Measurements from ENCODE around the gene UBE2E2. TPM values are rescaled to one million over a fixed set of nuclear protein-coding genes. Genes with fewer than 3 reads are reported as not detected.

The UBE2E2 gene
- polyA plus RNA-seq, 1 donor (not counting 4 experiments of a cell fraction or from before 2014, with no cell fraction given): 63.2 TPM

DNA sequence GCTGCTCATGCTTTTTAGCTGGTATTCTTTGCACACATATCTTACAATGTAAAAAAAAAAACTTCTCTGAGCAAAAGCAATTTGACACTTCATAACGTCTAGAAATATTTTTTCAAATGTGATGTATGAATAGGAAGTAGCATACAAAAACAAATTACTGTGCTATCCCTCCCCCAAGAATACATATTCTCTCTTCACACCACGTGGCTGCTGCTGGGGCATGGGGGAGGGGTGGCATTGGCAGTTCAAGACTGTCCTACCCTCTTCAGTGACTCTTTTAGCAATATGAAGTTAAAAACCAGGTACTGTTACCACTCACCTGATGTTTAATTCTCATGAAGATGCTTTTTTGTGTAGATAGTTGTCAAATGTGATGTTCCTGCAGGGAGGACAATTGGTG is 85.6 kb downstream of the UBE2E2 start:
- H3K9ac ChIP-seq (ENCODE audit: control insufficient read depth, extremely low read depth, insufficient read depth, low read length): no peak overlapping the region
- H3K4me3 ChIP-seq (ENCODE audit: control insufficient read depth in 2 of 3, extremely low read depth in 1 of 3, insufficient read depth in 2 of 3, low read depth in 1 of 3, low read length in 3 of 3): no peak overlapping the region
- H4K20me1 ChIP-seq (ENCODE audit: control insufficient read depth, extremely low read depth, insufficient read depth, low read length): no peaks in the 10 kb centered on the region
- TF ChIP-seq, protein P1, sequence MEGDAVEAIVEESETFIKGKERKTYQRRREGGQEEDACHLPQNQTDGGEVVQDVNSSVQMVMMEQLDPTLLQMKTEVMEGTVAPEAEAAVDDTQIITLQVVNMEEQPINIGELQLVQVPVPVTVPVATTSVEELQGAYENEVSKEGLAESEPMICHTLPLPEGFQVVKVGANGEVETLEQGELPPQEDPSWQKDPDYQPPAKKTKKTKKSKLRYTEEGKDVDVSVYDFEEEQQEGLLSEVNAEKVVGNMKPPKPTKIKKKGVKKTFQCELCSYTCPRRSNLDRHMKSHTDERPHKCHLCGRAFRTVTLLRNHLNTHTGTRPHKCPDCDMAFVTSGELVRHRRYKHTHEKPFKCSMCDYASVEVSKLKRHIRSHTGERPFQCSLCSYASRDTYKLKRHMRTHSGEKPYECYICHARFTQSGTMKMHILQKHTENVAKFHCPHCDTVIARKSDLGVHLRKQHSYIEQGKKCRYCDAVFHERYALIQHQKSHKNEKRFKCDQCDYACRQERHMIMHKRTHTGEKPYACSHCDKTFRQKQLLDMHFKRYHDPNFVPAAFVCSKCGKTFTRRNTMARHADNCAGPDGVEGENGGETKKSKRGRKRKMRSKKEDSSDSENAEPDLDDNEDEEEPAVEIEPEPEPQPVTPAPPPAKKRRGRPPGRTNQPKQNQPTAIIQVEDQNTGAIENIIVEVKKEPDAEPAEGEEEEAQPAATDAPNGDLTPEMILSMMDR (optimal IDR thresholded peaks at IDR 0.05 in 1 of 3, IDR thresholded peaks at IDR 0.05 in 1 of 3, conservative IDR thresholded peaks at IDR 0.05 in 1 of 3; ENCODE audit: extremely low read depth in 1 of 3, insufficient read depth in 2 of 3, low read length in 3 of 3): no peak
- no peak for TF ChIP-seq EZH2 (IDR thresholded peaks at IDR 0.05; ENCODE audit: low read length)
- H3K27ac ChIP-seq (ENCODE audit: control insufficient read depth, insufficient read depth, low read length): no peak overlapping the region
- no peak for DNase-seq (ENCODE audit: low read depth, low spot score)
- H2AFZ ChIP-seq (ENCODE audit: control insufficient read depth, low read length): no peak overlapping the region
- no peak overlapping the region for H3K4me2 ChIP-seq (ENCODE audit: control insufficient read depth, extremely low read depth, insufficient read depth, low read depth, low read length)
- H3K9me1 ChIP-seq (ENCODE audit: control insufficient read depth, extremely low read depth, insufficient read depth, low read length): no peaks in the 10 kb centered on the region
- dilution Hi-C loops (cut with MboI; ENCODE audit: extremely low pct_ligation_motif_present, low sequenced_read_pairs): no loop called here
- H3K79me2 ChIP-seq (ENCODE audit: control insufficient read depth, insufficient read depth, low read length): no peaks in the 10 kb centered on the region
- no peaks in the 10 kb centered on the region for H3K36me3 ChIP-seq (ENCODE audit: control insufficient read depth in 2 of 2, extremely low read depth in 1 of 2, insufficient read depth in 2 of 2, low read length in 2 of 2)
- H3K27me3 ChIP-seq (ENCODE audit: control insufficient read depth, extremely low read depth, insufficient read depth, low read length): no peaks in the 10 kb centered on the region
- FAIRE-seq: no peak
- H3K9me3 ChIP-seq (ENCODE audit: control insufficient read depth, low read depth, low read length): no peaks in the 10 kb centered on the region
- no peaks in the 10 kb centered on the region for H3K4me1 ChIP-seq (ENCODE audit: control insufficient read depth, extremely low read depth, insufficient read depth, low read length)

DNA sequence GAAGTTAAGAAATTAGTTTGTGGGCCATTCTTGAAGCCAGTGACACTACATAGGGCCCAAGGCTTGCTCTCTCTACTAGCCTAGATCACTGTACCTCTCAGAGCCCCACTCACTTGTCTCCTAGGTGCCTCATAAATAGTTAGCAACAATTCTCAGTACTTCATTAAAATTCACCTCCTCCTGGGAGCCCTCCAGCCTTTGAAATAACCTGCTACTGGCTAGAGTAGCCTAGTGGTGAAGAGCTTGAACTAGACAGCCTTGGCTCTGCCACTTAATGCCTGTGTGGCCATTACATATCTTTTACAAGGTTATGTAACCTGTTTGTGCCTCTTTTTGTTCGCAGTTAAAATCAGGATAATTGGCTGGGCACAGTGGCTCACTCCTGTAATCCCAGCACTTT is 89.3 kb downstream of the UBE2E2 start:
- H3K9me1 ChIP-seq (ENCODE audit: control insufficient read depth, extremely low read depth, insufficient read depth, low read length): no peaks in the 10 kb centered on the region

More for the DNA sequence above, 89.3 kb downstream of the UBE2E2 start:
- no peaks in the 10 kb centered on the region for H3K9me3 ChIP-seq (ENCODE audit: control insufficient read depth, low read depth, low read length)
- no peak overlapping the region for H3K4me3 ChIP-seq (ENCODE audit: control insufficient read depth in 2 of 3, extremely low read depth in 1 of 3, insufficient read depth in 2 of 3, low read depth in 1 of 3, low read length in 3 of 3)
- H2AFZ ChIP-seq (ENCODE audit: control insufficient read depth, low read length): no peak overlapping the region
- no peak overlapping the region for H3K27ac ChIP-seq (ENCODE audit: control insufficient read depth, insufficient read depth, low read length)
- DNase-seq (ENCODE audit: low read depth, low spot score) (no peak), FAIRE-seq (no peak)
- TF ChIP-seq, protein P1 (optimal IDR thresholded peaks at IDR 0.05 in 1 of 3, IDR thresholded peaks at IDR 0.05 in 1 of 3, conservative IDR thresholded peaks at IDR 0.05 in 1 of 3; ENCODE audit: extremely low read depth in 1 of 3, insufficient read depth in 2 of 3, low read length in 3 of 3): no peak
- TF ChIP-seq EZH2 (IDR thresholded peaks at IDR 0.05; ENCODE audit: low read length): no peak
- no peaks in the 10 kb centered on the region for H3K27me3 ChIP-seq (ENCODE audit: control insufficient read depth, extremely low read depth, insufficient read depth, low read length)
- no peak overlapping the region for H3K4me2 ChIP-seq (ENCODE audit: control insufficient read depth, extremely low read depth, insufficient read depth, low read depth, low read length)
- dilution Hi-C loops (cut with MboI; ENCODE audit: extremely low pct_ligation_motif_present, low sequenced_read_pairs): no loop called here
- H3K79me2 ChIP-seq (ENCODE audit: control insufficient read depth, insufficient read depth, low read length): peaks cover 3% of the 10 kb centered on the region
- H3K36me3 ChIP-seq (ENCODE audit: control insufficient read depth in 2 of 2, extremely low read depth in 1 of 2, insufficient read depth in 2 of 2, low read length in 2 of 2): no peaks in the 10 kb centered on the region
- no peak overlapping the region for H3K9ac ChIP-seq (ENCODE audit: control insufficient read depth, extremely low read depth, insufficient read depth, low read length)
- H4K20me1 ChIP-seq (ENCODE audit: control insufficient read depth, extremely low read depth, insufficient read depth, low read length): no peaks in the 10 kb centered on the region
- no peaks in the 10 kb centered on the region for H3K4me1 ChIP-seq (ENCODE audit: control insufficient read depth, extremely low read depth, insufficient read depth, low read length)

All from keratinocyte (primary cell).